ENCODE measurements around the gene SPHKAP.
"Not testable (repeated sequence)": the region's sequence is repeated elsewhere in the genome, so short reads cannot be mapped to it uniquely, and the experiment has no call there.

The SPHKAP gene

GRCh38 chr2:227939271-227940027 lies 242.0 kb downstream of the SPHKAP start:
- no peak for DNase-seq (ENCODE audit: low read depth)

DNA sequence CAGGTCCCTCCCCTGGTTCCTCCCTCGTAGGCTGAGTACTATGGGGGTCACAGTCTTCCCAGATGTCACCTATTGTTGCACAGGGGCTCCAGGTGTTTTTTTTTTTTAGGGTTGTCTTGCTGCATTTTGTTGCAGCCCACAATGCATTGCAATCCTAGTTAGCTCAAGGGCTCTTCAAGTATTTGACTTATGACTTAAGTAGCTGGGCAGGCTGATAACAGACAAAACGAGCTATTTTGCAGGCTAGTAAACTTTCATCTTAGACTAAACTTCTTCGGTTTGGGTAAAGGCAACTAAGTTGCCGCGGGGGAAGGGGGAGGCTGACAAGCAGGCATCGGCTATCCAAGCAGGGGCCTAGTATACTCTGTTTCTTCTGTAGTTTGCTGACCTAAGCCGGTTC lies 245.2 kb downstream of the SPHKAP start:
- DNase-seq (ENCODE audit: low read depth); H3K4me3 ChIP-seq (ENCODE audit: control insufficient read depth, low read depth, low read length): not testable (repeated sequence)

More at GRCh38 chr2:227939271-227940027, 242.0 kb downstream of the SPHKAP start:
- TF ChIP-seq, protein P1, sequence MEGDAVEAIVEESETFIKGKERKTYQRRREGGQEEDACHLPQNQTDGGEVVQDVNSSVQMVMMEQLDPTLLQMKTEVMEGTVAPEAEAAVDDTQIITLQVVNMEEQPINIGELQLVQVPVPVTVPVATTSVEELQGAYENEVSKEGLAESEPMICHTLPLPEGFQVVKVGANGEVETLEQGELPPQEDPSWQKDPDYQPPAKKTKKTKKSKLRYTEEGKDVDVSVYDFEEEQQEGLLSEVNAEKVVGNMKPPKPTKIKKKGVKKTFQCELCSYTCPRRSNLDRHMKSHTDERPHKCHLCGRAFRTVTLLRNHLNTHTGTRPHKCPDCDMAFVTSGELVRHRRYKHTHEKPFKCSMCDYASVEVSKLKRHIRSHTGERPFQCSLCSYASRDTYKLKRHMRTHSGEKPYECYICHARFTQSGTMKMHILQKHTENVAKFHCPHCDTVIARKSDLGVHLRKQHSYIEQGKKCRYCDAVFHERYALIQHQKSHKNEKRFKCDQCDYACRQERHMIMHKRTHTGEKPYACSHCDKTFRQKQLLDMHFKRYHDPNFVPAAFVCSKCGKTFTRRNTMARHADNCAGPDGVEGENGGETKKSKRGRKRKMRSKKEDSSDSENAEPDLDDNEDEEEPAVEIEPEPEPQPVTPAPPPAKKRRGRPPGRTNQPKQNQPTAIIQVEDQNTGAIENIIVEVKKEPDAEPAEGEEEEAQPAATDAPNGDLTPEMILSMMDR (IDR thresholded peaks at IDR 0.05; ENCODE audit: control insufficient read depth, insufficient read depth, low read depth, low read length, missing control alignments) = peak; percentile 37
- no peak overlapping the region for H3K4me3 ChIP-seq (ENCODE audit: control insufficient read depth, low read depth, low read length)

DNA sequence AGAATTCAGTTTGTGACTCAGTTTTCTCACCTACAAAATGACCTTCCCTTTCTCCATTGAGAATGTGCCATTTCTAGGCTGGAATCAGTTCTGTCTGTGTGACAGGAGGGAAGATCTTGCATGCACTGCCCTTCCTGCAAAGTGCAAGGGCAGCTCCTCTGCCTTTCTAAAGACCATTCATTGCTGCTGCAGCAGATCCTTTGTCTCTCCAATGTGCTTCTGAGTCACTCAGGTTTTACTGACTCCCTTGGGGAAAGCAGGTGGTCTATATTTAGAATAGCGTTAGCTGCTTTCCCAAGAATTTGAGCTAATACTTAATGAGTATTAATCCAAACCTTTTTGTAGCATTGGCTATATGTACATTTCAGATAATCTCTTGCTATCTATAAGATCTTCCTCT lies 247.6 kb downstream of the SPHKAP start:
- TF ChIP-seq, protein P1 (IDR thresholded peaks at IDR 0.05; ENCODE audit: control insufficient read depth, insufficient read depth, low read depth, low read length, missing control alignments) = no peak
- no peak for DNase-seq (ENCODE audit: low read depth)
- no peak overlapping the region for H3K4me3 ChIP-seq (ENCODE audit: control insufficient read depth, low read depth, low read length)

GRCh38 chr2:227932403-227932802 lies 249.1 kb downstream of the SPHKAP start:
- no peak for DNase-seq (ENCODE audit: low read depth)
- TF ChIP-seq, protein P1 (IDR thresholded peaks at IDR 0.05; ENCODE audit: control insufficient read depth, insufficient read depth, low read depth, low read length, missing control alignments) = no peak
- H3K4me3 ChIP-seq (ENCODE audit: control insufficient read depth, low read depth, low read length) = no peak overlapping the region

DNA sequence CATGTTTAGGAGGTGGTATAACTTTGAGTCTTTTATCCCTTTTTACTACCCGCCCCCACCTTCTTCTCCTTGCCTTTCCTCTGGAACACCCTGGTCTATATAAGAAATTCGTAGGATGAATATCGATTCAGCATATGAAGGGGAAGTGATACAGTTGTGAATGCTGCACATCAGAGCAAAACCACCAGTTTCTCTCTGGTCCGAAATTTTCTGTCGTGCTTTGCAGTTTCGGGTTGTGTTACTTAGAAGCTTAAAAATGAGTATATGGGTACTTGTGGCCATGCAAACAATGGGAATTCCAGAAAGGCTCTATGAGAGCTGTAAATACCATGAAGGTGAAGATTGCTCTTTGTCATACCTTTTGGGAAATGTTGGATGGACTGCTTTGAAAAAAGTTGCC lies 249.5 kb downstream of the SPHKAP start:
- no peak for DNase-seq (ENCODE audit: low read depth)
- H3K4me3 ChIP-seq (ENCODE audit: control insufficient read depth, low read depth, low read length) = no peak overlapping the region
- TF ChIP-seq, protein P1 (IDR thresholded peaks at IDR 0.05; ENCODE audit: control insufficient read depth, insufficient read depth, low read depth, low read length, missing control alignments) = no peak
